ENCODE data around the gene UTP11. TPM values are rescaled to one million over a fixed set of nuclear protein-coding genes. Genes with fewer than 3 reads are reported as not detected.
"Not testable (repeated sequence)": the region's sequence is repeated elsewhere in the genome, so short reads cannot be mapped to it uniquely, and the experiment has no call there.

The UTP11 gene
- total RNA-seq, 5 donors from 2014 or later (not counting 1 experiment from before 2014, with no cell fraction given), result 8.5 to 18.3 (median 15.9) TPM

- Histone ChIP-seq H3K9me3 (no peaks in the 10 kb centered on the region), H3K4me1 (ENCODE audit: control insufficient read depth in 1 of 2, extremely low read depth in 1 of 2, insufficient read depth in 2 of 2, low read length in 2 of 2) (peaks cover 0 to 48% of the 10 kb centered on the region in 2 experiments), H3K27me3 (replicated peaks in 1 of 2; ENCODE audit: control insufficient read depth in 2 of 2, extremely low read depth in 1 of 2, insufficient read depth in 2 of 2, low read length in 1 of 2) (peaks cover 0 to 4% of the 10 kb centered on the region in 2 experiments), H3K4me3 (ENCODE audit: control insufficient read depth in 1 of 2, extremely low read depth in 1 of 2, low read length in 1 of 2) (no peak overlapping the region), H3K36me3 (ENCODE audit: control insufficient read depth in 2 of 2, extremely low read depth in 1 of 2, insufficient read depth in 1 of 2, low read length in 1 of 2) (peaks cover 13 to 15% of the 10 kb centered on the region in 2 donors), H3K27ac (ENCODE audit: low read length) (peak overlapping the region; percentile 43)
- no peaks in the 10 kb centered on the region for H3K27me3 Mint-ChIP-seq
- H3K4me3 Mint-ChIP-seq, result no peak overlapping the region
- H3K36me3 Mint-ChIP-seq, result peaks cover 14% of the 10 kb centered on the region
- DNase-seq, result no peak
- WGBS (ENCODE audit: insufficient coverage), result 73% methylated on average over 22 of the region's 23 CpGs
- H3K4me1 Mint-ChIP-seq, result peaks cover 15 to 42% (median 30%) of the 10 kb centered on the region in 3 donors
- no peak for ATAC-seq (replicated peaks in 1 of 4)
- no peaks in the 10 kb centered on the region for H3K9me3 Mint-ChIP-seq
- ChIA-PET CTCF (no interaction called here), POLR2A (no interaction called here)
- H3K27ac Mint-ChIP-seq, result peak overlapping the region in 1 of 2 donors; percentile 5
Observed at GRCh38 chr1:38029081-38029681, 16.6 kb downstream of the UTP11 start.

DNA sequence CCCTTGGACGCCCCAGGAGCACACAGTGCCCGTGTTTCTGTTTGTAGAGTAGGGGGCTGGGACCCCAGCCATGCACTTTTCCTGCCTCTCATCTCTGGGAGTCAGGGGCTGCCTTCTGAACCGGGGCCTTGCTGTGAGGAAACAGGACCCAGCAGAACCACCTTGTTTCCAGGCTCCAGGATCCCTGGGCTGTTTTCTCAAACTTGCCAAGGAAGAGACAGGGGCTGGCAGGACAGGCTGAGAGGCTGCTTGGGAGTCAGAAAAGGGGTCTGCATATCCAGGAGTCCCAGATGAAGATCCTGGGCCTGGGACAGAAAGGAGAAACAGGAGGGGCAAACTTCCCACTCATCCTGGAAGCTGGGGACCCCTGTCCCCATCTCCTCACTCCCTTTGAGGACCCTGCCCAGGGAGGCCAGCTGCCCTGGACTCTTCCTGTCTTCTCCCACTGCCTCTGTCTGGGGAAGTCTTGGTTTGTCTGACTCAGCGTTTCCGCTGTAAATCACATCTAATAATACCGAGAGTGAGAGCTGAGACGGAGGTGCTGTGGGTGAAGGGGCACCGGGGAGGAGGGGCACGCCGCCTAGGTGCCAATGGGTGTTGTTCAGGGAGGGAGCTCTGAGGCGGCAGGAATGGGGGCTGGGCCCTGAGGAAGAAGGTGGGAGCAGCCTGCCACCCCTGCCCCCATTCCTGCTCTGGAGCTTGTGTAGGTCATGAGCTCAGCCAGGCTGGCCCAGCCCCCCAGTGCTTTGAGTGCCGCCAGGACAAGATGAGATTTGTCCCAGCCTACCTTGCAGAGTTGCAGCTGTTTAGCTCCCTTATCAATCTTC is 17.4 kb downstream of the UTP11 start:
- peaks cover 0 to 9% of the 10 kb centered on the region in 2 experiments for H3K27me3 ChIP-seq (replicated peaks in 1 of 2; ENCODE audit: control insufficient read depth in 2 of 2, extremely low read depth in 1 of 2, insufficient read depth in 2 of 2, low read length in 1 of 2)
- H3K27ac ChIP-seq (ENCODE audit: low read length), result peak overlapping the region; percentile 43
- WGBS (ENCODE audit: insufficient coverage), result 12% methylated on average over 12 of the region's 12 CpGs
- Mint-ChIP-seq H3K4me1 (peaks cover 15 to 42% (median 30%) of the 10 kb centered on the region in 3 donors), H3K36me3 (peaks cover 11% of the 10 kb centered on the region), H3K27ac (peak overlapping the region; percentile 61 to 76), H3K27me3 (no peaks in the 10 kb centered on the region), H3K4me3 (peak overlapping the region in 2 of 3 donors; percentile 29 to 39), H3K9me3 (no peaks in the 10 kb centered on the region)
- peaks cover 11 to 12% of the 10 kb centered on the region in 2 donors for H3K36me3 ChIP-seq (ENCODE audit: control insufficient read depth in 2 of 2, extremely low read depth in 1 of 2, insufficient read depth in 1 of 2, low read length in 1 of 2)
- CTCF ChIA-PET, result interaction anchor here in 1 of 2 donors (0.9 to 1.0 kb wide), 2 partner anchors 10 to 14 kb away, joined by 5 to 6 read pairs; no protein-coding TSS in a partner anchor
- no peak overlapping the region for H3K4me3 ChIP-seq (ENCODE audit: control insufficient read depth in 1 of 2, extremely low read depth in 1 of 2, low read length in 1 of 2)
- peaks cover 0 to 48% of the 10 kb centered on the region in 2 experiments for H3K4me1 ChIP-seq (ENCODE audit: control insufficient read depth in 1 of 2, extremely low read depth in 1 of 2, insufficient read depth in 2 of 2, low read length in 2 of 2)
- DNase-seq (peak in 10 of 35 experiments; percentile 18 to 57 (median 28)), ATAC-seq (replicated peaks in 1 of 4) (peak; percentile 71 to 77 (median 76))
- POLR2A ChIA-PET, result no interaction called here
- H3K9me3 ChIP-seq, result no peaks in the 10 kb centered on the region

DNA sequence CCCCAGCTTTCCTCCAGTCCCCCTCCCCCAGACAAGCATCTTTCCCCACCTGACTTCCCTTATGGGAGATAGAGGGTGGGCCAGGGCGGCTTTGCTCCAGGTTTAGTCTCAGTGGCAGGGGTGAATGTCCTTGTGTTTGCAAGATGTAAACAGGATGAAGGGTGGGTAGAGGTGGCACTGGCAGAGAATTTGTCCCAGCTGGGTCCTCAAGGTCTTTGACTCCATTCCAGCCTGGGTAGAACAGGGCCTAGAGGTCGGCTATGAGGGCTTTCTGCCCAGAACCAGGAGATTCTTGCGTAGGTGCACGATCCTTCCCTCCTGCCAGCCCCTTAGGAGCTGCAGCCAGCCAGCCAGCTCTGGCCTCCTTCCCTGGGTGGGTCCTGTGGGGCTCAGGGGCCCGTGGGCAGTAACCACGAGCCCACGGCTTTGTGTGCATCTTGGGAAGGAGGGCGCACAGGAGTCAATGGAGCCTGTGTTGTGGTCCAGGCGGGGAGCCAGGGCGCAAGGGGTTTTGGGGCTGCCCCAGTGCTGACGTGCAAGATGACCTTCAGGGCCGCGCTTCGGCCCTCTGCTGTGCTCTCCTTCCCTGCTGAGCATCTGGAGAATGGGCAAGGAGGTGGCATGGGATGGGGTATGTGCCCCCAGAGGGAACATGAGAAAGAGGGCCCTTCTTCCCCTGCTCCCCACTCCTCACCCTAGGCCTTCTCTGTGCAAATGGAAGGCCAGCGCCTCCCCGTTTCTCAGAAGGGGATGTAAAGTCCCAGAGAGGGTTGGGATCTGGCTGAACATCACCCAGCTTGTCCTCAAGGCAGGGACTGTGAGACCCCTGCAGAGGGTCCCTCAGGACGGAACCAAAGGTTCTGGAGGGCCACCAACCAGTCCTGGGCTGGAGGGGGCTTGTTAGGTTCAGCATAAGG is 18.3 kb downstream of the UTP11 start:
- ATAC-seq (replicated peaks in 1 of 4) (peak in 1 of 4 experiments; percentile 5), DNase-seq (no peak)
- Mint-ChIP-seq H3K4me3 (peak overlapping the region in 2 of 3 donors; percentile 29 to 39), H3K36me3 (peaks cover 4% of the 10 kb centered on the region), H3K4me1 (peaks cover 15 to 42% (median 30%) of the 10 kb centered on the region in 3 donors), H3K9me3 (no peaks in the 10 kb centered on the region), H3K27ac (peak overlapping the region; percentile 61 to 76), H3K27me3 (no peaks in the 10 kb centered on the region)
- Histone ChIP-seq H3K36me3 (ENCODE audit: control insufficient read depth in 2 of 2, extremely low read depth in 1 of 2, insufficient read depth in 1 of 2, low read length in 1 of 2) (peaks cover 3 to 4% of the 10 kb centered on the region in 2 donors), H3K4me3 (ENCODE audit: control insufficient read depth in 1 of 2, extremely low read depth in 1 of 2, low read length in 1 of 2) (no peak overlapping the region), H3K9me3 (no peaks in the 10 kb centered on the region), H3K4me1 (ENCODE audit: control insufficient read depth in 1 of 2, extremely low read depth in 1 of 2, insufficient read depth in 2 of 2, low read length in 2 of 2) (peaks cover 0 to 48% of the 10 kb centered on the region in 2 experiments), H3K27ac (ENCODE audit: low read length) (peak overlapping the region; percentile 43), H3K27me3 (replicated peaks in 1 of 2; ENCODE audit: control insufficient read depth in 2 of 2, extremely low read depth in 1 of 2, insufficient read depth in 2 of 2, low read length in 1 of 2) (peaks cover 0 to 13% of the 10 kb centered on the region in 2 experiments)
- POLR2A ChIA-PET, result no interaction called here
- WGBS (ENCODE audit: insufficient coverage), result 53% methylated on average over 9 of the region's 17 CpGs
- CTCF ChIA-PET, result interaction anchor here in 1 of 2 donors (0.9 to 1.0 kb wide), 2 partner anchors 11 to 13 kb away, joined by 5 to 6 read pairs; no protein-coding TSS in a partner anchor

DNA sequence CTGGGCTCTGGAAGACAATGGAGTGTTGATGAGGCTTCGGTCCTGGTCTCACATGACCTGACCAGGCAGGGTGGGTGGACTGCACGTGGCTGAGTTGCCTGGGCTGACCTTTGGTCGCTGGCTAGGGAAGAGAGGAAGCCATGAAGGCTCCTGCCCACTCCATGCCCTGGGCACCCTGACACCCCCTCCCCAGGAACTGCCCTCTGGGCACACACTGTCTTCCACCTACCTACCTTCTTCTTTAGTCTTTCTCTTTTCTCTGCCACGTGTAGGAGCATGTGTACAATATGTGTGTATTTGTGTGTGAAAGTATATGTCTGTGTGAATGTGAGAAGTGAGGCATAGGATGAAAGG is 19.0 kb downstream of the UTP11 start:
- H3K27me3 Mint-ChIP-seq, result no peaks in the 10 kb centered on the region
- ATAC-seq (replicated peaks in 1 of 4), result no peak
- H3K4me3 Mint-ChIP-seq, result no peak overlapping the region
- DNase-seq, result no peak
- no peaks in the 10 kb centered on the region for H3K9me3 Mint-ChIP-seq
- ChIA-PET POLR2A (no interaction called here), CTCF (no interaction called here)
- peaks cover 0 to 13% of the 10 kb centered on the region in 2 experiments for H3K27me3 ChIP-seq (replicated peaks in 1 of 2; ENCODE audit: control insufficient read depth in 2 of 2, extremely low read depth in 1 of 2, insufficient read depth in 2 of 2, low read length in 1 of 2)
- H3K36me3 ChIP-seq (ENCODE audit: control insufficient read depth in 2 of 2, extremely low read depth in 1 of 2, insufficient read depth in 1 of 2, low read length in 1 of 2), result peaks cover 0 to 3% of the 10 kb centered on the region in 2 donors
- peaks cover 15 to 42% (median 30%) of the 10 kb centered on the region in 3 donors for H3K4me1 Mint-ChIP-seq
- H3K4me3 ChIP-seq (ENCODE audit: control insufficient read depth in 1 of 2, extremely low read depth in 1 of 2, low read length in 1 of 2), result no peak overlapping the region
- no peak overlapping the region for H3K27ac ChIP-seq (ENCODE audit: low read length)
- peaks cover 0 to 48% of the 10 kb centered on the region in 2 experiments for H3K4me1 ChIP-seq (ENCODE audit: control insufficient read depth in 1 of 2, extremely low read depth in 1 of 2, insufficient read depth in 2 of 2, low read length in 2 of 2)
- H3K9me3 ChIP-seq, result no peaks in the 10 kb centered on the region
- WGBS (ENCODE audit: insufficient coverage), result 90% methylated on average over 2 of the region's 4 CpGs
- H3K27ac Mint-ChIP-seq, result peak overlapping the region in 1 of 2 donors; percentile 16
- H3K36me3 Mint-ChIP-seq, result no peaks in the 10 kb centered on the region

DNA sequence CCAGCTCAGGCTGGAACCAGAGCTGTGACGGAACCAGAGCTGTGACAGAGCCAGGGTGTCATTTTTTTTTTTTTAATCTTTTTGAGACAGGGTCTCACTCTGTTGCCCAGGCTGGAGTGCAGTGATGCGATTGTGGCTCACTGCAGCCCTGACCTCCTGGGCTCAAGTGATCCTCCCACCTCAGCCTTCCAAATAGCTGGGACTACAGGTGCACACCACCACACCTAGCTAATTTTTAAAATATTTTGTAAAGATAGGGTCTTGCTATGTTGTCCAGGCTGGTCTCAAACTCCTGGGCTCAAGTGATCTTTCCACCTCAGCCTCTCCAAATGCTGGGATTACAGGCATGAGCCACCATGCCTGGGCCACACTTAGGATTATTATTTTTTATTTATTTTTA is 20.5 kb downstream of the UTP11 start:
- H3K4me1 Mint-ChIP-seq, result peaks cover 15 to 33% (median 25%) of the 10 kb centered on the region in 3 donors

More for the DNA sequence above, 20.5 kb downstream of the UTP11 start:
- H3K27me3 Mint-ChIP-seq; H3K36me3 ChIP-seq (ENCODE audit: control insufficient read depth in 2 of 2, extremely low read depth in 1 of 2, insufficient read depth in 1 of 2, low read length in 1 of 2); H3K27ac Mint-ChIP-seq; H3K9me3 ChIP-seq; H3K9me3 Mint-ChIP-seq; H3K4me3 ChIP-seq (ENCODE audit: control insufficient read depth in 1 of 2, extremely low read depth in 1 of 2, low read length in 1 of 2); H3K27ac ChIP-seq (ENCODE audit: low read length); DNase-seq; H3K4me3 Mint-ChIP-seq; POLR2A ChIA-PET; ATAC-seq (replicated peaks in 1 of 4); H3K36me3 Mint-ChIP-seq: not testable (repeated sequence)
- Histone ChIP-seq H3K4me1 (ENCODE audit: control insufficient read depth in 1 of 2, extremely low read depth in 1 of 2, insufficient read depth in 2 of 2, low read length in 2 of 2) (peaks cover 0 to 36% of the 10 kb centered on the region in 2 experiments), H3K27me3 (replicated peaks in 1 of 2; ENCODE audit: control insufficient read depth in 2 of 2, extremely low read depth in 1 of 2, insufficient read depth in 2 of 2, low read length in 1 of 2) (peaks cover 0 to 16% of the 10 kb centered on the region in 2 experiments)
- 80% methylated on average over 1 of the region's 2 CpGs for WGBS (ENCODE audit: insufficient coverage)
- CTCF ChIA-PET, result interaction anchor here in 1 of 2 donors (1.1 kb wide), 1 partner anchor 13 kb away, joined by 3 read pairs; no protein-coding TSS in a partner anchor

Data from T-cell (primary cell).